ENCODE measurements around the gene FOXE3. TPM values are rescaled to one million over a fixed set of nuclear protein-coding genes. Genes with fewer than 3 reads are reported as not detected.
A peak's percentile ranks its signal among the peaks of the same experiment; 100 is the strongest.

The FOXE3 gene
- total RNA-seq, 1 donor from 2014 or later = not detected

GRCh38 chr1:47435506-47436303 is 19.6 kb downstream of the FOXE3 start:
- no peak for DNase-seq (ENCODE audit: low spot score)

- DNase-seq (ENCODE audit: low spot score) = peak; percentile 72
Observed at GRCh38 chr1:47436304-47436978, 20.4 kb downstream of the FOXE3 start.

GRCh38 chr1:47436979-47437446 is 20.9 kb downstream of the FOXE3 start:
- no peak for DNase-seq (ENCODE audit: low spot score)

DNA sequence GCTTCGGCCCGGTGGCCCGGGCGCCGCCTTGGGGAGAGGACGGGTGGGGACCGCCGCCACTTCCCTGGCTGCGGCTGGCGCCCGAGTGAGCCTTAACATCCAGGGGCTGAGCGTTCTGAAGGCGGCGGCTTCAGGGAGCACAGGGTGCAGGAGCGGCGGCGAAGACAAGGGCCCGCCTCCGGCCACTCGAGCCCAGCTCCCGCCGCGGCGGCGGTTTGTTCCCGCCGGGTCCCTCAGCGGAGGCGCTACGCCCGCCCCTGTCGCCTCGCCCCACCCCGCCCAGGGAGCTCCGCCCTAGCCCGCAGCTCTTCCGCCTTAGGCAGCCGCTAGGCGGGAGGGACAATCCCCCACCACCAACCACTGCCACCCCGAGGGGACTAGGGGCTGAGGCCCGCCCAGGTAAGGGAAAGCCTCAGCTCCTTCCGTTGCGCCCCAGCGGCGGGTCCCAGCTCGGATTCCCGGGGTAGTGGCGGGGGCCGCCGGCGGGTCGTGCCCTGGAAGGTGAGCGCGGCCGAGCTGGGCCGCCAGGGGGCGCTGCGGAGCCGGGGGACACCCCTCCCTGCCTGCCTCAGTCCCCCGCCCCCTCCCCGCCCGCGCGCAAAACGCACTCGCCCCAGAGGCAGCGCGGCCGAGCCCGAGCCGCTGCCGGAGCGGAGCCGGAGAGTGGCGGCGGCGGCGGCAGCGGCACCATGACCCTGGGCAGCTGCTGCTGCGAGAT is 21.5 kb downstream of the FOXE3 start, which contains the start of gene FOXD2:
FOXD2 (plus strand) TSS at position 598 of the 718 bp plus-strand sequence; CDS start at position 690, 92 bp downstream.
- DNase-seq (ENCODE audit: low spot score) = peak; percentile 79

- no peak for DNase-seq (ENCODE audit: low spot score)
Observed at GRCh38 chr1:47438165-47439016, 22.3 kb downstream of the FOXE3 start.

DNA sequence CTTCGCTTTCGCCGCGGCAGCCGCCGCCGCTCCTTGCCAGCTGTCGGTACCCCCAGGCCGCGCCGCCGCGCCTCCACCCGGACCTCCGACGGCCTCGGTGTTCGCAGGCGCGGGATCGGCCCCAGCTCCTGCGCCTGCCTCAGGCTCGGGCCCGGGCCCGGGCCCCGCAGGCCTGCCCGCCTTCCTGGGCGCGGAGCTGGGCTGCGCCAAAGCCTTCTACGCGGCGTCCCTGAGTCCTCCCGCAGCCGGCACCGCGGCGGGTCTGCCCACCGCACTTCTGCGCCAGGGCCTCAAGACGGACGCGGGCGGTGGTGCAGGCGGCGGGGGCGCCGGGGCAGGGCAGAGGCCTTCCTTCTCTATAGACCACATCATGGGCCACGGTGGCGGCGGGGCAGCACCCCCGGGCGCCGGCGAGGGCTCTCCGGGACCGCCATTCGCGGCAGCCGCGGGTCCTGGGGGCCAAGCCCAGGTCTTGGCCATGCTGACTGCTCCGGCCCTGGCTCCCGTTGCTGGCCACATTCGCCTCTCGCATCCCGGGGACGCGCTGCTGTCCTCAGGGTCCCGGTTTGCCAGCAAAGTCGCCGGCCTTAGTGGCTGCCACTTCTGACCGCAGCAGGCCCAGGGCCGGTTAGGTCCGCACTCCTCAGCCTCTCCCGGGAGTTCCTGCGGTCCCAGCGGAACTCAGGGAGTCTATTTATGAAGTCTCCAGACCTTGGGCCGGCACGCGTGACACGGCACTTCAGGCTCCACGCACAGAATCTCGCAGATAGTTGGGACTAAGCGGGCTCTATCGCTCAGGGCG is 23.1 kb downstream of the FOXE3 start:
- DNase-seq (ENCODE audit: low spot score) = no peak

GRCh38 chr1:47439819-47440598 is 23.9 kb downstream of the FOXE3 start:
- no peak for DNase-seq (ENCODE audit: low spot score)

GRCh38 chr1:47440599-47441081 is 24.6 kb downstream of the FOXE3 start:
- no peak for DNase-seq (ENCODE audit: low spot score)

GRCh38 chr1:47441450-47442106 is 25.5 kb downstream of the FOXE3 start:
- no peak for DNase-seq (ENCODE audit: low spot score)

- DNase-seq (ENCODE audit: low spot score) = no peak
Observed at GRCh38 chr1:47442202-47442601, 26.1 kb downstream of the FOXE3 start.

GRCh38 chr1:47442842-47443529 is 26.9 kb downstream of the FOXE3 start:
- DNase-seq (ENCODE audit: low spot score) = no peak

DNA sequence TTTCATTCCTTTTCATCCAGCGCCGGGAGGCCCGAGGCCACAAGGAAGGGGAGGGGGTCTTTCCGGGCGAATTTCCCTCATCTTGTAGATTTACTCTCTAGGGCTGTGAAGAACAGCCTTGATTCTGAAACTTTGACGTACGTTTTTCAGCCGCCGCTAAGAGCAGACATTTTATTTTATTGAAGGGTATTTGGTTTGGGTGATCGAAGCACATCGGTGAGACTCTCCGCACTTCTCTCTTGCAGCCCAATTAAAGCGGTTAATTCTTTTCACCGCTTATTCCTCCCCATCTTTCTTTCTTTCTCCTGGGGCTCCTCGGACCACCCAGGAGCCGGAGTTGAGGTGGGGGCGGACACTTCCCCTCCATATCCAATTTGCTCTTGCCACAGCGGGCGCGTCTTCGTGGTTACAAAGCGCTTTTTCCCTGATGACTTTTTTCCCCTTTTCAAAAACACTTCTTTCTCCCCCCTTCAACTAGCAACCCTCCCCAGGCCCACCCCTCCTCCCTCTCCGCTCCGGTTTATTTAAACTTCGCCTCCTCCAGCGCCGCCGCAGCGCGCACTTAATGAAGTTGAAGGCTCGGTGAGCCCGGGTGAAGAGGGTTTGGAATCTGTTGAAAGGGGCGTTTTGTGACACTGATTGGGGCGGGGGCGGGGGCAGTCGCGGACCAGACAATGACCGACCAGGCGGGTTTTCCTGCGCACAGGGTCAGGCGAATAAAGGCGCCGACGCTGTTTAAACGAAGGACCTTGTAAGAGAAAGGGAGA is 27.6 kb downstream of the FOXE3 start:
- DNase-seq (ENCODE audit: low spot score) = no peak

DNA sequence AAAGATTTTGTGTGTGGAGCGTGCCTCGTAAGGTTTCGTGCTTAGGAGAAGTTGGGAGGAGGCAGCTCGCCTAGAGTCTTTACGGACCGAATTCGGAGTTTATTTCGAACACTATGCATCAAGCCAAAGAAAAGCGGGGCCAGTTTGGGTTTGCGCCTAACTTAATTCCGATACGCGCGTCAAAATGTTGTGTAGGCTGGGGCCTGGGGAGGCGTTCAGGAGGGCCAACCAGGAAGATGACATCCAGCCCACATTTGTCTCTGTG is 28.1 kb downstream of the FOXE3 start:
- no peak for DNase-seq (ENCODE audit: low spot score)

- DNase-seq (ENCODE audit: low spot score) = no peak
Observed at GRCh38 chr1:47444562-47445465, 28.7 kb downstream of the FOXE3 start.

- DNase-seq (ENCODE audit: low spot score) = no peak
Observed at GRCh38 chr1:47445823-47446550, 29.9 kb downstream of the FOXE3 start.

Data from mucosa of gallbladder (tissue), 1 donor.